ENCODE results near the gene CLTC. TPM values are rescaled to one million over a fixed set of nuclear protein-coding genes. Genes with fewer than 3 reads are reported as not detected.

Gene CLTC
- total and polyA plus RNA-seq, 2 of the 13 experiments (the other 11 are each of a cell fraction or from before 2014, with no cell fraction given), result 134 to 283 TPM

- TF ChIP-seq AFF4 (CRISPR knock-in tag; IDR thresholded peaks at IDR 0.05), result peak; percentile 27
- TF ChIP-seq ZNF441 (CRISPR knock-in tag; IDR thresholded peaks at IDR 0.05; ENCODE audit: borderline replicate concordance), result peak; percentile 40; the same call in 1 of the 2 replicates
- TF ChIP-seq SALL2 (CRISPR knock-in tag; IDR thresholded peaks at IDR 0.05), result peak; percentile 84
- no peak for TF ChIP-seq ZFAT (CRISPR knock-in tag; conservative IDR thresholded peaks at IDR 0.05)
- TF ChIP-seq TBP (CRISPR knock-in tag; IDR thresholded peaks at IDR 0.05), result no peak
- 0 out of 2 replicates have a peak, but pooled peaks have one; percentile 52 for TF ChIP-seq SNAPC5 (CRISPR knock-in tag; IDR thresholded peaks at IDR 0.05; ENCODE audit: borderline replicate concordance)
- TF ChIP-seq KLF6 (CRISPR knock-in tag; IDR thresholded peaks at IDR 0.05), result peak; percentile 97
- peak; percentile 14 for TF ChIP-seq PCBP2 (optimal IDR thresholded peaks at IDR 0.05; ENCODE audit: low read depth, low read length, poor library complexity, severe bottlenecking)
- TF ChIP-seq ZNF816 (CRISPR knock-in tag; IDR thresholded peaks at IDR 0.05; ENCODE audit: borderline replicate concordance), result peak; percentile 98
- no peak; the same call in 1 of the 2 replicates for TF ChIP-seq IRF1 (CRISPR knock-in tag; IDR thresholded peaks at IDR 0.05; ENCODE audit: low read depth)
- TF ChIP-seq SYNCRIP (IDR thresholded peaks at IDR 0.05; ENCODE audit: insufficient read depth, low read depth, low read length), result no peak
- TF ChIP-seq ZNF768 (CRISPR knock-in tag; IDR thresholded peaks at IDR 0.05), result peak; percentile 85
- TF ChIP-seq IRF9 (CRISPR knock-in tag; IDR thresholded peaks at IDR 0.05; ENCODE audit: borderline replicate concordance), result peak; percentile 86
- peak; percentile 64 for TF ChIP-seq ZNF772 (CRISPR knock-in tag; IDR thresholded peaks at IDR 0.05)
- TF ChIP-seq GATA4 (IDR thresholded peaks at IDR 0.05; ENCODE audit: borderline replicate concordance, low read depth), result peak; percentile 60; the same call in 1 of the 2 replicates
- peak; percentile 75 for TF ChIP-seq ZNF331 (CRISPR knock-in tag; IDR thresholded peaks at IDR 0.05)
- peak; percentile 45 for TF ChIP-seq ZNF234 (CRISPR knock-in tag; conservative IDR thresholded peaks at IDR 0.05)
- TF ChIP-seq ZNF567 (CRISPR knock-in tag; IDR thresholded peaks at IDR 0.05; ENCODE audit: borderline replicate concordance), result peak; percentile 93
- TF ChIP-seq EED (CRISPR knock-in tag; IDR thresholded peaks at IDR 0.05), result peak; percentile 94
- peak; percentile 46 for TF ChIP-seq SOX13 (IDR thresholded peaks at IDR 0.05)
- TF ChIP-seq SOX13 (CRISPR knock-in tag; conservative IDR thresholded peaks at IDR 0.05 in 1 of 2, IDR thresholded peaks at IDR 0.05 in 1 of 2), result peak in 1 of 2 experiments; percentile 49; a peak in 3 of 4 replicates
- TF ChIP-seq ZBTB8A (CRISPR knock-in tag; IDR thresholded peaks at IDR 0.05; ENCODE audit: borderline replicate concordance, low read depth), result peak; percentile 100
- no peak for TF ChIP-seq HMG20A (CRISPR knock-in tag; IDR thresholded peaks at IDR 0.05; ENCODE audit: borderline replicate concordance)
- peak; percentile 97 for TF ChIP-seq POLR2G (IDR thresholded peaks at IDR 0.05; ENCODE audit: low read depth, low read length)
- peak; percentile 82; the same call in 1 of the 2 replicates for TF ChIP-seq ZNF839 (CRISPR knock-in tag; IDR thresholded peaks at IDR 0.05; ENCODE audit: borderline replicate concordance)
These were observed at the start of gene CLTC (continued) for GRCh38 chr17:59619298-59620063.
